H1 (cell line): Measurements from ENCODE around the gene ITIH1. TPM values are rescaled to one million over a fixed set of nuclear protein-coding genes. Genes with fewer than 3 reads are reported as not detected.

Experiments used
- CTCF ChIA-PET: fragments of 300-600 bp; sonication (Branson Sonifier 250); formaldehyde crosslinking; loops from one replicate; lab custom pipeline; 2021; ENCODE audit not compliant: partially characterized antibody; lab: Charles Lee
- POLR2A ChIA-PET: fragments of 300-600 bp; sonication (Branson Sonifier 250); formaldehyde crosslinking; loops from one replicate; lab custom pipeline; 2021; ENCODE audit warnings: inconsistent platforms; ENCODE audit not compliant: partially characterized antibody; lab: Charles Lee
- DNase-seq, 2 experiments: peaks; one replicate each; pipeline versions ENCODE4 v3.0.0 to v3.0.0-alpha.2; 2010 to 2022; ENCODE audit warnings: low spot score in 2 of 2, low read depth in 1 of 2, mixed read lengths in 1 of 2
- FAIRE-seq: peaks from 2 replicates; lab custom pipeline; 2011; peaks lifted over from hg19 to GRCh38; lab: Jason Lieb, UNC
- H2AFZ ChIP-seq: 2 replicates; pipeline ENCODE4 v1.8.1; 2012; ENCODE audit warnings: low read length, inconsistent platforms
- H2AK5ac ChIP-seq: 2 replicates; pipeline ENCODE4 v1.6.1; 2013; ENCODE audit warnings: low read depth, low read length
- H2BK120ac ChIP-seq: replicated peaks from 2 replicates; pipeline ENCODE3; 2013; ENCODE audit warnings: low read depth, low read length, inconsistent platforms
- H2BK12ac ChIP-seq: 2 replicates; pipeline ENCODE4 v1.6.1; 2013; ENCODE audit warnings: low read depth, low read length
- H2BK15ac ChIP-seq: 2 replicates; pipeline ENCODE4 v1.6.1; 2013; ENCODE audit warnings: low read length
- H2BK20ac ChIP-seq: 2 replicates; pipeline ENCODE4 v1.6.1; 2013; ENCODE audit warnings: low read length
- H2BK5ac ChIP-seq: 2 replicates; pipeline ENCODE4 v1.6.1; 2013; ENCODE audit warnings: low read depth, low read length
- H3K14ac ChIP-seq: 2 replicates; pipeline ENCODE4 v1.6.1; 2013; ENCODE audit warnings: inconsistent platforms; ENCODE audit not compliant: insufficient read length
- H3K18ac ChIP-seq: 2 replicates; pipeline ENCODE4 v1.6.1; 2013; ENCODE audit warnings: low read length; ENCODE audit errors: extremely low read depth
- H3K23ac ChIP-seq: 2 replicates; pipeline ENCODE4 v1.6.1; 2013; ENCODE audit warnings: inconsistent platforms; ENCODE audit not compliant: insufficient read length
- H3K23me2 ChIP-seq: 2 replicates; pipeline ENCODE4 v1.6.1; 2013; ENCODE audit warnings: low read depth, low read length
- H3K27ac ChIP-seq: 2 replicates; pipeline ENCODE4 v1.6.1; 2011; ENCODE audit warnings: low read depth, low read length, inconsistent platforms
- H3K27me3 ChIP-seq, 4 experiments: replicated peaks in 1 of 4; 1 replicate in 1 of 4; 2 replicates in 3 of 4; pipeline versions ENCODE4 v1.6.1 to v1.8.1; 2011 to 2013; ENCODE audit warnings: low read length in 3 of 4, mild to moderate bottlenecking in 3 of 4, inconsistent platforms in 2 of 4, mixed read lengths in 2 of 4, moderate library complexity in 1 of 4; ENCODE audit not compliant: control insufficient read depth in 3 of 4, insufficient read depth in 3 of 4; ENCODE audit errors: extremely low read depth in 1 of 4
- H3K36me3 ChIP-seq, 4 experiments: 2 replicates each; pipeline versions ENCODE4 v1.6.1 to v1.8.1; 2011 to 2013; ENCODE audit warnings: mild to moderate bottlenecking in 4 of 4, low read length in 3 of 4, moderate library complexity in 2 of 4, control low read depth in 1 of 4, inconsistent platforms in 1 of 4; ENCODE audit not compliant: insufficient read depth in 4 of 4, control insufficient read depth in 2 of 4
- H3K4ac ChIP-seq: replicated peaks from 2 replicates; pipeline ENCODE3; 2013; ENCODE audit warnings: low read length, low read depth, mixed read lengths, inconsistent platforms; ENCODE audit not compliant: insufficient read length
- H3K4me1 ChIP-seq, 4 experiments: replicated peaks in 1 of 4; 1 replicate in 1 of 4; 2 replicates in 3 of 4; pipeline versions ENCODE4 v1.6.1 to v1.8.1; 2011 to 2013; ENCODE audit warnings: low read length in 3 of 4, inconsistent platforms in 2 of 4, mixed read lengths in 1 of 4; ENCODE audit not compliant: insufficient read depth in 4 of 4, control insufficient read depth in 3 of 4
- H3K4me2 ChIP-seq, 2 experiments: 2 replicates each; pipeline versions ENCODE4 v1.6.1 to v1.8.1; 2011 to 2013; ENCODE audit warnings: low read depth in 2 of 2, low read length in 2 of 2, control low read depth in 1 of 2, inconsistent platforms in 1 of 2, mild to moderate bottlenecking in 1 of 2; ENCODE audit not compliant: insufficient read depth in 1 of 2
- H3K4me3 ChIP-seq, 4 experiments: fragments of 200-600, 300-600 bp in 1 of 4; sonication (generic), shearing (Covaris generic), sonication (Bioruptor Twin) in 1 of 4; 2 replicates each; pipeline versions ENCODE4 v1.5.1 to v1.8.1; 2011 to 2016; ENCODE audit warnings: low read length in 4 of 4, low read depth in 3 of 4, control low read depth in 2 of 4, inconsistent platforms in 2 of 4, mild to moderate bottlenecking in 2 of 4, mixed read lengths in 1 of 4, moderate library complexity in 1 of 4; ENCODE audit not compliant: insufficient read depth in 2 of 4; ENCODE audit errors: extremely low read depth in 1 of 4
- H3K56ac ChIP-seq: replicated peaks from 2 replicates; pipeline ENCODE3; 2013; ENCODE audit warnings: low read depth, mild to moderate bottlenecking, mixed read lengths, low read length, inconsistent platforms; ENCODE audit not compliant: insufficient read length
- H3K79me1 ChIP-seq: 2 replicates; pipeline ENCODE4 v1.6.1; 2013; ENCODE audit warnings: low read depth, low read length, control low read depth
- H3K79me2 ChIP-seq, 2 experiments: 2 replicates each; pipeline versions ENCODE4 v1.6.1 to v1.8.1; 2012 to 2013; ENCODE audit warnings: low read length in 2 of 2, mild to moderate bottlenecking in 2 of 2, inconsistent platforms in 1 of 2; ENCODE audit not compliant: insufficient read depth in 2 of 2, control insufficient read depth in 1 of 2
- H3K9ac ChIP-seq, 4 experiments: replicated peaks in 1 of 4; 1 replicate in 1 of 4; 2 replicates in 3 of 4; pipeline versions ENCODE4 v1.6.1 to v1.8.1; 2011 to 2013; ENCODE audit warnings: low read depth in 3 of 4, low read length in 3 of 4, control low read depth in 2 of 4, mild to moderate bottlenecking in 2 of 4, moderate library complexity in 2 of 4, inconsistent platforms in 1 of 4; ENCODE audit errors: extremely low read depth in 1 of 4
- H3K9me3 ChIP-seq, 2 experiments: 2 replicates each; pipeline versions ENCODE4 v1.6.1 to v1.8.1; 2012 to 2013; ENCODE audit warnings: mild to moderate bottlenecking in 2 of 2, moderate library complexity in 2 of 2, control low read depth in 1 of 2, inconsistent platforms in 1 of 2, low read depth in 1 of 2, low read length in 1 of 2, mixed read lengths in 1 of 2; ENCODE audit not compliant: insufficient read depth in 2 of 2
- H4K20me1 ChIP-seq, 2 experiments: replicated peaks in 1 of 2; 2 replicates each; pipeline versions ENCODE3 to v1.8.1; 2011 to 2013; ENCODE audit warnings: inconsistent platforms in 2 of 2, low read length in 2 of 2, mild to moderate bottlenecking in 1 of 2; ENCODE audit not compliant: insufficient read depth in 2 of 2, control insufficient read depth in 1 of 2
- H4K5ac ChIP-seq: 2 replicates; pipeline ENCODE4 v1.6.1; 2013; ENCODE audit warnings: low read length, low read depth, mixed read lengths, inconsistent platforms; ENCODE audit not compliant: insufficient read length
- H4K8ac ChIP-seq: 2 replicates; pipeline ENCODE4 v1.8.0; 2013; ENCODE audit warnings: mild to moderate bottlenecking, moderate library complexity, low read length, inconsistent platforms; ENCODE audit not compliant: insufficient read depth; ENCODE audit errors: extremely low read depth
- H4K91ac ChIP-seq: replicated peaks from 2 replicates; pipeline ENCODE3; 2013; ENCODE audit warnings: low read length, mixed read lengths, inconsistent platforms; ENCODE audit not compliant: insufficient read length
- CBX5 ChIP-seq: fragments of 300-800, 300-1000 bp; sonication (generic); IDR thresholded peaks from 2 replicates; pipeline ENCODE4 v1.7.1; 2016; ENCODE audit warnings: antibody characterized with exemption, low read length, low read depth
- CBX8 ChIP-seq: fragments of 300-800, 300-1000 bp; sonication (generic); IDR thresholded peaks from 2 replicates; pipeline ENCODE4 v1.7.1; 2016; ENCODE audit warnings: low read depth, low read length, borderline replicate concordance
- GTF2F1 ChIP-seq: IDR thresholded peaks from 2 replicates; pipeline ENCODE4 v1.6.1; 2012; ENCODE audit warnings: low read depth, low read length, improper control_type of control experiment, borderline replicate concordance
- KDM5A ChIP-seq: fragments of 200-600 bp; IDR thresholded peaks from 2 replicates; pipeline ENCODE4 v1.7.1; 2012; ENCODE audit warnings: mild to moderate bottlenecking, low read length, inconsistent platforms, mixed read lengths
- POLR2A ChIP-seq, 2 experiments: IDR thresholded peaks; 1 replicate in 1 of 2; 2 replicates in 1 of 2; pipeline ENCODE4 v1.6.1; 2011; ENCODE audit warnings: low read depth in 2 of 2, low read length in 2 of 2, mild to moderate bottlenecking in 2 of 2; ENCODE audit errors: control extremely low read depth in 1 of 2
- RAD21 ChIP-seq, 2 experiments: IDR thresholded peaks in 1 of 2; conservative IDR thresholded peaks in 1 of 2; 2 replicates each; pipeline ENCODE4 v1.6.1; 2011; ENCODE audit warnings: low read depth in 2 of 2, low read length in 2 of 2, improper control_type of control experiment in 1 of 2, inconsistent platforms in 1 of 2, mild to moderate bottlenecking in 1 of 2, moderate library complexity in 1 of 2
- SP4 ChIP-seq: IDR thresholded peaks from 2 replicates; pipeline ENCODE4 v1.6.1; 2012; ENCODE audit warnings: low read length, inconsistent platforms
- WGBS, 2 experiments: shearing (Covaris generic) in 1 of 2; methylation state at CpG; one replicate each; pipeline versions ENCODE4 v1.1.6 to v1.1.7; 2013 to 2015; ENCODE audit warnings: low lambda C conversion rate in 2 of 2, mixed read lengths in 2 of 2, inconsistent platforms in 1 of 2, low coverage in 1 of 2, missing lambda C conversion rate in 1 of 2; ENCODE audit not compliant: insufficient replicate concordance in 2 of 2, insufficient coverage in 1 of 2, insufficient read length in 1 of 2; ENCODE audit errors: extremely low coverage in 1 of 2, missing lambda C conversion rate in 1 of 2; 5-methylcytosine and 5-hydroxymethylcytosine counted together
- polyA plus RNA-seq, 7 experiments: library from polyadenylated mRNA; depleted of rRNA in 3 of 7; stranded (reverse) in 5 of 7; unstranded in 2 of 7; fragments of >200 nt in 5 of 7; fragments of 200-250 nt in 2 of 7; gene quantifications; 1 replicate in 5 of 7; 2 replicates in 1 of 7; 4 replicates in 1 of 7; pipeline versions ENCODE4 v1.2.1 to v1.2.3, GENCODE V29; 2011 to 2013; ENCODE audit warnings: missing spikeins in 2 of 7, mixed read lengths in 2 of 7
- total RNA-seq: library from RNA; stranded (reverse); fragmentation: NEBNext Ultra II Directional; extraction: Animal tissue kit (Norgen Biotek cat#: 25700); gene quantifications from 2 replicates; pipeline ENCODE4 v1.2.1, GENCODE V29; 2021

Gene ITIH1
- total and polyA plus RNA-seq, 2 of the 8 experiments (the other 6 are each of a cell fraction or from before 2014, with no cell fraction given) = not detected

- Histone ChIP-seq H3K4me3 (no peak overlapping the region), H3K23ac (no peak overlapping the region), H3K4ac (no peak overlapping the region), H2AFZ (no peak overlapping the region), H3K23me2 (no peaks in the 10 kb centered on the region), H3K79me1 (no peaks in the 10 kb centered on the region)
- 86% methylated on average over 5 of the region's 5 CpGs; no CpG with 5 or more reads in 1 of the 2 experiments for WGBS, 2 experiments
- TF ChIP-seq GTF2F1 = no peak
- TF ChIP-seq RAD21 (IDR thresholded peaks at IDR 0.05 in 1 of 2, conservative IDR thresholded peaks at IDR 0.05 in 1 of 2; ENCODE audit: low read depth in 2 of 2, low read length in 2 of 2) = no peak
- TF ChIP-seq KDM5A = no peak
- TF ChIP-seq SP4 = no peak
- no peak for TF ChIP-seq POLR2A (IDR thresholded peaks at IDR 0.05; ENCODE audit: control extremely low read depth in 1 of 2, low read depth in 2 of 2, low read length in 2 of 2)
- TF ChIP-seq CBX8 = no peak
- TF ChIP-seq CBX5 = no peak
- TF ChIP-seq, all 59 proteins: peak for 0
- no peak overlapping the region for H2BK15ac ChIP-seq
- no peak overlapping the region for H3K56ac ChIP-seq
- FAIRE-seq (no peak), DNase-seq (no peak)
- H2BK20ac ChIP-seq = no peak overlapping the region
- ChIA-PET POLR2A (interaction anchor here (0.7 to 1.4 kb wide), 2 partner anchors 10 to 31 kb away, joined by 3 read pairs; no protein-coding TSS in a partner anchor), CTCF (interaction anchor here (0.8 to 7.5 kb wide), 12 partner anchors 8 to 351 kb away, joined by 3 to 73 read pairs (median 12); partner anchors contain the start of genes ITIH4, MUSTN1 and NEK4)
- no peak overlapping the region; the same call in 1 of the 2 replicates for H4K8ac ChIP-seq
- H3K9ac ChIP-seq = no peak overlapping the region
- H3K36me3 ChIP-seq = no peaks in the 10 kb centered on the region
- H3K4me2 ChIP-seq = no peak overlapping the region
- H2BK5ac ChIP-seq = no peak overlapping the region
- H2BK12ac ChIP-seq = no peak overlapping the region
- H3K27ac ChIP-seq = no peak overlapping the region
- H4K5ac ChIP-seq = no peak overlapping the region
- H2AK5ac ChIP-seq = no peak overlapping the region
- H3K9me3 ChIP-seq = no peaks in the 10 kb centered on the region
- H3K18ac ChIP-seq = no peak overlapping the region
- H3K14ac ChIP-seq = no peak overlapping the region
- peaks cover 0 to 6% (median 3%) of the 10 kb centered on the region in 4 experiments; a peak in 2 of 7 replicates for H3K4me1 ChIP-seq
- H2BK120ac ChIP-seq = no peak overlapping the region
- no peaks in the 10 kb centered on the region for H4K20me1 ChIP-seq
- no peaks in the 10 kb centered on the region for H3K27me3 ChIP-seq
- no peaks in the 10 kb centered on the region for H3K79me2 ChIP-seq
- H4K91ac ChIP-seq = no peak overlapping the region
These were observed 45.0 kb downstream of the ITIH1 start for GRCh38 chr3:52822363-52822762.
